RPMI8226 (cell line): Measurements from ENCODE around the gene DDIT4.

Experiments
- DNase-seq: peaks from one replicate; pipeline ENCODE4 v3.0.0-alpha.2; 2015

DDIT4 gene

DNA sequence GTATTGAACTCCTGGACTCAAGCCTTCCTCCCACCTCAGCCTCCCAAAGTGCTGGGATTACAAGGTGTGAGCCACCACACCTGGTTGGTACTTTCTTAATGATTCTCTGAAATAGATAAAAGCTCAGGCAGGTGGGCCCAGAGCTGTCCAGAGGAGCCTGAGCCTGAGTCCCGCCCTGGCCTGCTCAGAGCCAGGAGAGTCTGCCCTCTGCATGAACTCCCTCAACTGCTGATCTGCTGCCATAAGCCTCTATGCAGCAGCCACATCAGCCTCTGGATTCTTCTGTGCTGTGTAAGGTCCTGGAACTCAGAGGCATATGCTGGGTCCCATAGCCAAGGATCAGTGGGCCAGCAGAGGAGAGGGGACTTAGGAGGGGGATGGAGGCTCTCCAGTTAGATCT, 23.1 kb upstream of the DDIT4 start:
- DNase-seq, result peak; percentile 72

DNA sequence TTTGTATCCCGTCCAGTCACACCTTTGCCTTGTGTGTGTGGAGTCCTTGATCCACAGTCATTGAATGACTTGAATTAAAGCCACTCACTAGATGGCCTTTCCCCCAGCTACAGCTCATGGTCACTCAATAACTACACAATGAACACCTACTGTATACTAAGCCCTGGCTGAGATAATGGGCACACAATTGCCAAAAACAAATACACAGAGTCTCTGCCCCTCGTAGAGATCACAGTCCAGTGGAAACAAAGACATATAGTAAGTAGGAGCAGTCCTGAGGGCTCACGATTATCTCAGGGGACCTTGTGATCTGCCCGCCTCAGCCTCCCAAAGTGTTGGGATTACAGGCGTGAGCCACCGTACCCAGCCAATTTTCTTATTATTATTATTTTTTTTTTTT, 22.1 kb upstream of the DDIT4 start:
- DNase-seq, result no peak

DNA sequence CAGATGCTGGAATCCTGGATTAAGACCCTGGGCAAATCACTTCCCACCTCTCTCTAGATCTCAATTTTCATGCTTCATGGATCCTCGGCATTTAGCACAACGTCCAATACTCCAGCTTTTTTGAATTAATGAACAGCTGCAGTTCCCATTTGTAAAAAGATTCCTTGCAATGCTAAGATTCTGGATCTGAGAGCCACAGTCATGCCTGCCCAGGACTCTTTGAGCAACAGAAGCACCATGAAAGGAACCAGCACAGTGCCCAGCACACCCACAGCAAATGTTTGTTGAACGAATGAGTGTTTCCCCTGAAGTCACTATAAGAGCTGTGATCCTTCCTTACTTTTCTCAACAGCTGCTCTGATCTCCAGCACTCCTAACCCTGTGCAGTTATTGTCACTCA, 20.8 kb upstream of the DDIT4 start:
- DNase-seq, result no peak

DNA sequence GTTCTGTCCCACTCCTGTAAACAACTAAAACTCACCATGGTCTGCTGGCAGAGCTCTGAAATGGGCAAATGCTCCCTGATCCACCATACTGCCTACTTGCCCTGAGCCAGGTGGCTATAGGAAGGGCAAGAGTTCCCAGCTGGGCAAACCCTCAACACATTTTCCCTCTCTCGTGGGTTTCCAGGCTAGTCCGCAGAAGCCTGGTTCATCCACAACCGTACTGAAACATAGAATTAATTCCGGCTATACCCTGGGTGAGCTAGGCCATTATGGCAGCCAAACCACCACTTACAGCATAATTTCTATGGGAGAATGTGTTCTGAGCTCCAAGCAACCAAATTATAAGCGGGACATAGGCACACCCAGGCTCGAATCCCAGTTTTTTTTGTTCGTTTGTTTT, 20.1 kb upstream of the DDIT4 start:
- DNase-seq, result no peak

DNA sequence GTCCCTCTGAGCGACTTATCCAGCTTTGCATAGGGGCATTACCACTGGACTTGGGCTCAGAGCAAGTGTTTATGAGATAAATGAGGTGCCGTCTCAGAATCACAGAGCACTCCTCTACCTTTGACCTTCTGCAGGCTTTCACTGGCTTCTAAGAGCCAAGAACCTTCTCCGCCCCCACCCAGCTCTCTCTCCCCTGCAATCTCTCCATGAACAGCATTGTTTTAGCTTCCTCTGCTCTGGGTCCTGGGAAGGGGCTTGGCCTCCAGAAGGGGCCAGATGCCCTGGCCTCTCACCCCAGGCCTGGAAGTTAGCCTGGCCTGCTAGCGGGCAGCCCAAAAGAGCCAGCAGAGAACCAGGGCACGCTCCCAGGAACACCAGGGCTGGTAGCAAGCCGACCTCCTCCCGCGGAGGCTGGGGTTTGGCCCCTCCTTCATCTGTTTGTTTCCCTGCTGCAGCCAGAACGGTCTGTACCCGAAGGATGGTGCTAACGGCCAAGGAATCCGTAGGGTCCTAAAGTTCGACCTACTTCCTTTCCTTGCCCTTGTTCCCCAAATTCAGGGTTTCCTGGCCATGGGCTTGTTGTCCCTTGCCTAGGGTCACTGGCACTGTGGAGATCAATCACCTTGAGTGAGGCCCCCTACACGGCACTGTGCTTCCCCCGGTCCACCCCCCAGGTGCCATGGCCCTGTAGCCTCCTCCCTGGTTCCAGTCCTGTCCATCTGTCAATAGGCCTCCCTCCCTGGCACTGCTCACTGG, 18.7 kb upstream of the DDIT4 start:
- no peak for DNase-seq

DNA sequence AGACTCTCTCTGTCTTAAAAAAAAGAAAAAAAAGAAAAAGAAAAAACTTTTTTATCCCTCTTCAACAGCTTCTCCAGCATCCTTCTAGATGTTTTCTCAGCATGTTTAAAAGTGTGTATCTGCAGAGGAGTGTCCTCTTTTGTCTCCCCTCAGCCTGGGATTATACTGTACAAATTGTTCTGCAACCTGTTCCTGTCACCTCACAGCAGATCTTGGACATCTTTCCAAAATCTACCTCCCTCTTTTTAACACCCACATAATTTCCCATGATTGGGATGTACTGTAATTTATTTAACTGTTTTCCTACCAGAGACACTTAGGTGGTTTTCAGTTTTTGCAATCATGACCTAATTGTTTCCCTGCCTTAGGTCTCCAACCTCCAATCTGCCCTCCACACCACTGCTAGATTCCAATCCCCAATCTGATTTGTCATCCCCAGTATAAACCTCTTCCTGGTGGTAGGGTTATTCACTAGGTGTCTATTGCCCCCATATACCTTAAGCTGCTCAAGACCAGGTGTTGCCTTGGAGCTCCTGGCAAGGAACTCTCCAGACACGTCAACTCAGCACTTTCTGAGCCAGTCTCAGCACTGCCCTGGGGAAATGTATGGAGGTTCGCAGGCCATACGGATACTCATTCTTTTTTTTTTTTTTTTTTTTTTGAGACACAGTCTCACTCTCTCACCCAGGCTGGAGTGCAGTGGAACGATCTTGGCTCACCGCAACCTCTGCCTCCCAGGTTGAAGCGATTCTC, 17.6 kb upstream of the DDIT4 start:
- peak; percentile 85 for DNase-seq

DNA sequence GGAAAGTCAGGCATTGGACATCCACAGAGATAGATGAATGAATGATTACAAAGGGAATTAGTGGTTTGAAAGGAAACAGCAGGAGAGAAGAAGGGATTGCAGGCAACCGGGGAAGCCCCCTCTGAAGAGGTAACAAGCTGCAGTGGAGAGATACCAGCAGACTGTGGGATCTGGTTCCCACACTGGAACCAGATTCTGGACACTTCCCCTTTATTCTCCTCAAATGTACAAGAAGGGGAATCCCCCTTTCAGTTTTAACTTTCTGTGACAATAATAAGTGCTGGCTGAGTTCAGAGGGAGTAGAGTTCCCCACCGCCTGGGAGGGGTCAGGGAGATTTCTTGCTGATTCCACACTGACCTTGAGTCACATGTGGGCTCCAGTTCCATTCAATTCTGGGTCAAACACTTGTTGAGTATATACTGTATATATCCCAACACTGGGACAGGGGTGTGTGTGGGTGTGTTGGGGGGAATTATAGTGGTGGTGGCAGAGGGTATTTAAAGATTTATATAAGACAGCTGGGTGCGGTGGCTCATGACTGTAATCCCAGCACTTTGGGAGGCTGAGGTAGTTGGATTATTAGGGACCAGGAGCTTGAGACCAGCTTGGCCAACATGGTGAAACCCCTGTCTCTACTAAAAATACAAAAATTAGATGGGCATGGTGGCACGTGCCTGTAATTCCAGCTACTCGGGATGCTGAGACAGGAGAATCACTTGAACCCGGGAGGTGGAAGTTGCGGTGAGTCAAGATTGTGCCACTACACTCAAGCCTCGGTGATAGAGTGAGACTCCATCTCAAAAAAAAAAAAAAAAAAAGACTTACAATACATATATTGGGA, 16.5 kb upstream of the DDIT4 start:
- peak; percentile 51 for DNase-seq

DNA sequence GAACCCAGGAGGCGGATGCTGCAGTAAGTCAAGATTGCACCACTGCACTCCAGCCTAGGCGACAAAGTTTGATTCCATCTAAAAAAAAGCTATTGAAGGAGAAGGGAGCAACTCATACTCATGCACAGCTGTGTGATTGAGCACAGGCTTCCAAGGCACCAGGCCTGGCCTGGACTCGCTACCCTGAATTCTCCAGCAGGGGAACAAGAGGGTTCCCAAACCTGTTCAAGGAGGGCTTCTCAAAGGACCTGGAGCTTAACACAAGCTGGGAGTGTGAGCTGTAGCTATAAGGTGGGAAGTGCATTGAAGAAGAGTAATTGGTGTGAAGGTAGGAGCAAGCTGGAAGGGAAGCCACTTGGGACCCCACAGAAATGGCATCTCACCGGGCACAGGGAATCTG, 15.1 kb upstream of the DDIT4 start:
- DNase-seq, result no peak

DNA sequence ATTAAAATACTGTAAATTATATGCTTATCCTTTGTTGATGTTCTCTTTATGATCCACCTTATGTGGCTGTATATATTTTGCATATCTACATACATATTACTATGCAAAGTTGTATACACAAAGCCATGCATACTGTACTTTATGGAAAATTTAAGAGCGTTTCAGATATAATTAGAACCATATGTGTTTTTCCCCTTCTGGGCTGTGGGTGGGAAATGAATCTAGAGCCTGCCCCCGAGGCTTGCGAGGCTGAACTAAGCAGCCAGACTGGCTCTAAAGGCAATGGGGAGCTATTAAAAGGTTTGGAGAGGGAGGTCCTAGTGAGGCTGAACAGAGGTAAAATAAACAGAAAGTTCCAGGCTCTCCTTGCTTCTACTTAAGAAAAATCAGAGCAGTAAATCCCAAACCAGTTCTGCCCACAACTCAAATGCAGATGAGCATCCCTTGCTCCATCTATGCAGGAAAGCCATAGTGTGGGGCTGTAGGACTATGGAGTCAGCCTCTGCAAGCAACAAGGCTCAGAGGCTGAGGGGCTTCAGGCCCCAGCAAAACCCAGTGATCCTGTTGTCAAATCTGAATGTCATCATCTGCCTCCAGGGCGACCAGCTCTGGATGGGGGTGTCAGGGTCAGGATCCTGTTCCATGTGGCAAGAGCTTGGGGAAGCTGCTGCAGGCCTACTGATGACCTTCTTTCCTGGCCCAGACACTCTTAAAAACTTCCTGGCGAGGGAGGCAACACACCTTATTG, 14.1 kb upstream of the DDIT4 start:
- peak; percentile 33 for DNase-seq

DNA sequence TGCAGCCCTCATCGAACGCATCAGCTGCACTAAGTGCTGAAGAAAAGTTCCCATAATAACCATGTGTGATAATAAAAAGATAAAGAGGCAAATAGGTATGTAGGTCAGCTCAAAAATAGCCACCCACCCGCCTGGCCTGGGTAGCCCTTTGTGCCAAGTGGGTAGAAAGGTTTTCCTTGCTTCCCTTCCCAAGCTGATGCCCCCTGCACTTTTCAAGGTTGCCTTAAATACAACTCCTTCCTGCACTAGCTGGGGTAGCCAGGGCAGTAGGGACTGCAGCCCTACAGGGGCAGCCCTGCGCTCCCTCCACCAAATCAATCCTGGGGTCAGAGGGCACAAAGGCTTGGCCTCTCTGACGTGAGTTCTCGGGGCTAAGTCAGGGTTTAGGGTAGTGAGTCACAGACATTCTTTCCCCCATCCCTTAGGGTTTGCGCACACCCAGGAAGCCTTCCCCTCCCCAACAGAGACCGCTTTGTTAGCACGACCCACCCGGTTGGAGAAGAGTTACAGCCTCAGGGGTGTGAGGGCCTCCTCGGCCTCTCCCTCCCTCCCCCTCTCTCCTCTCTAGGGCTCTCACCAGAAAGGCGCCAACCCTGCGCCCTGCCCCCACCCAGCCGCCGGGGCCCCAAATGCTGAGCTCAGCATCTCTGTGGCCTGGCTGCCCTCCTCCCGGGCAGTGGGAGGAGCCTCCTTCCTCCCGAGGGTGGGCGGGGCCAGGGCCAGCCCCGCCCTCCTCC, 13.3 kb upstream of the DDIT4 start:
- peak; percentile 93 for DNase-seq

DNA sequence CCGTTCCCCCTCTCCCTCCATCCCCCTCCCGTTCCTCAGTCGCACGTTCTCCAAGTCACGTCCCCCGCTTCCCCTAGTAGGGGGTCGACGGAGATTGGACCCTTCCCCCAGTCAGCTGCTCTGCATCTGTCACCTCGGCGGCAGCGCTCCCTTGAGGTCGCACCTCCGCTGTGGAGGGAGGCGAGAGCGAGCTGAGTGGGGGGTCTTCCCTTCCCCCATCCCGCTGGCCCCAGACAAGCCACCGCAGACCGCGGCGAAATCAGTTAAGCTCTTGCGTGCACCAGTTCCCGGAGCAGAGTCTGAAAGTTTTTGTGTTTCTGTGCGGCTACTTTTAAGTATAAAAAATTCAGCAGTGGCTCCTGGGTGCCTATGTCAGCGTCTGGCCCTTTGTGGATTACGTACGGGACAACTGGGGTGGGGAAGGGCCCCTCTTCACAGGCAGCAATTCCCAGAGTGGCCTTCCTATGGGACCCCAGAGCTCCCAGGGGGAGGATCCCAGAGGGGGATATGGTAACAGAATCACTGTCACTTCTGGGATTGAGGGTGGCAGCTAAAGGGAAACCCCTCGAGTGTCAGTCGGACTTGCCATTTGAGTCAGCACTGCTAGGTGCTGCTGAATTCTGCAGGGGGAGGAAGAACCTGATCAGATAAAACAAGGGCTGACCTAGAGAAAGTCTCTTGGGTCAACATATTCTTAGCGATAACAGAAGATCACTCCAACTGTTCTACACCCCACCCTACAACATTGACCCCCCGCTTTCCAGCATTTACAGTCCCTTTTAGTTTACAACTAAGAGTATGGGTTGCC, 12.5 kb upstream of the DDIT4 start:
- DNase-seq, result peak; percentile 49

DNA sequence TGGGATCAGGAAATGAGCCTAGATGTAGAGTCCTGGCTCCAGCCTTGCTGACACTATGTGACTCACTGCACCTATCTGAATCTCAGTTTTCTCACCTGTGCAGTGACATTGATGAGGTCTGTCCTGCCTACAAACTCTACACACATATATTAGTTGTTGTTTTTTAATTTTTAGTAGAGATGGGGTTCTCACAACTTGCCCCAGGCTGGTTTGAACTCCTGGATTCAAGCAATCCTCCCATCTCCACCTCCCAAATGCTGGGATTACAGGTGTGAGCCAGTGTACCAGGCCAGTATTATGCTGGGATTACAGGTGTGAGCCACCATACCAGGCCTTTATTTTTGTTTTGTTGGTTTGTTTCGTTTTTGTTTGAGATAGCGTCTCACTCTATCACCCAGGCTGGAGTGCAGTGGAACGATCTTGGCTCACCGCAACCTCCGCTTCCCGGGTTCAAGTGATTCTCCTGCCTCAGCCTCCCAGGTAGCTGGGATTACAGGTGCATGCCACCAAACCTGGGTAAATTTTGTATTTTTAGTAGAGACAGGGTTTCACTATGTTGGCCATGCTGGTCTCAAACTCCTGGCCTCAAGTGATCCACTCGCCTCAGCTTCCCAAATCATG, 11.8 kb upstream of the DDIT4 start:
- peak; percentile 43 for DNase-seq

DNA sequence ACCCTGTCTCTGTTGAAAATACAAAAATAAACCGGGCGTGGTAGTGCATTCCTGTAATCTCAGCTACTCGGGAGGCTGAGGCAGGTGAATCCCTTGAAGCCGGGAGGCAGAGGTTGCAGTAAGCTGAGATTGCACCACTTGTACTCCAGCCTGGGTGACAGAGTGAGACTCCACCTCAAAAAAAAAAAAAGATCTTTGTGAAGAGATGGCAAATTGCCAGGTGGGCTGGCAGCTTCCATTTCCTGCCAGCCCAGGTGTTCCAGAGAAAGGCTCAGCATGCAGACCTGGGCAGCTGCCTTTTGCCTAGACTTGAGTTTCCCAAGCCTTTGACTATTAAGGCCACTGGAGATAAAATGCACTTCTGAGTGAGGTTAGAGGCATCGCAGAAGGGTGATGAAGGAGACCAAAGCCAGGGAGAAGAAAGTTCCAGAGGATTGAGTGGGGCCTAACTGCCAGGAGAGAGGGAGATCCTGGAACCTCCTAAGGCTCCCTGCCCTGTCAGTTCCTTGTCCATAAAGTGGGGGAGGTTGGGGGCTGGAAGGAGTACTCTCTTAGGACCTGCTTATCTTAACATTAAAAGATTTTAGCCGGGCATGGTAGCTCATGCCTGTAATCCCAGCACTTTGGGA, 10.0 kb upstream of the DDIT4 start:
- peak; percentile 92 for DNase-seq

DNA sequence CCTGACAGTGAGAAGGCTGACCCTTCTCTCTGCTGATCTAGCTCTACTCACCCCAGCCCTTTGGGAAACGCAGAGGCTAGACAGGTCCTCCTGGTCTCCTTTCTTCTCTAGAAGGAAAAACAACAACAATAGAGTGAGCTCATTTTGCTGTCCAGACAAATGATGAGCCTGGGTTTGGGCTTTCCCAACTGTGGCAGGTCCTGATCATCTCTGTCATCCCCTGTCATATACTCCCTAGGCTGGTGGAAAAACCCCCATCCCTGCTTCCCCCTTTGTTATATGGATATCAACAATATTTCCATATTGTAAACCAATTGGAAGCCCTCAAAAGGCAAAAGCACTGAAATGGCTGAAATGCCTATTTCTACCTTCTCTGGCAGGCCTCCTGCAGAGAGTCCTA, 9.2 kb upstream of the DDIT4 start:
- no peak for DNase-seq

DNA sequence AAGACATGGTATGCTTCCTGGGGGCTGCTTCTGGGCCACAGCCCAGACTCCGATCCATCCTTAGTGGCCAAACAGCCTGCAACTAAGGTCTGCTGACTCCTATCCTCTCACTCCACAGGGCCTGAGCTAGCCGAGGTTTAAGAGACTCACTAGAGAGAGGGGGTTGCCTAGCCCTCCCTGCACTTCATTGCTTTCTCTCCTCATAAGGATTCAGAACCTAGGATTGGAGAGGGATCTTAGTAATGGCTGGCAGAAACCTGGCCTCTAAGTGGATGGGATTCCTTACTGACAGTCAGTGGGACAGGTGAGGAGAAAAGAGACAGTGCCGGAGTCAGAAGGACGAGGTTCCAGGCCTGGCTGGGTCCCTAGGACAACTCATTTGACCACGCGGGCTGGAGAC, 8.2 kb upstream of the DDIT4 start:
- no peak for DNase-seq

DNA sequence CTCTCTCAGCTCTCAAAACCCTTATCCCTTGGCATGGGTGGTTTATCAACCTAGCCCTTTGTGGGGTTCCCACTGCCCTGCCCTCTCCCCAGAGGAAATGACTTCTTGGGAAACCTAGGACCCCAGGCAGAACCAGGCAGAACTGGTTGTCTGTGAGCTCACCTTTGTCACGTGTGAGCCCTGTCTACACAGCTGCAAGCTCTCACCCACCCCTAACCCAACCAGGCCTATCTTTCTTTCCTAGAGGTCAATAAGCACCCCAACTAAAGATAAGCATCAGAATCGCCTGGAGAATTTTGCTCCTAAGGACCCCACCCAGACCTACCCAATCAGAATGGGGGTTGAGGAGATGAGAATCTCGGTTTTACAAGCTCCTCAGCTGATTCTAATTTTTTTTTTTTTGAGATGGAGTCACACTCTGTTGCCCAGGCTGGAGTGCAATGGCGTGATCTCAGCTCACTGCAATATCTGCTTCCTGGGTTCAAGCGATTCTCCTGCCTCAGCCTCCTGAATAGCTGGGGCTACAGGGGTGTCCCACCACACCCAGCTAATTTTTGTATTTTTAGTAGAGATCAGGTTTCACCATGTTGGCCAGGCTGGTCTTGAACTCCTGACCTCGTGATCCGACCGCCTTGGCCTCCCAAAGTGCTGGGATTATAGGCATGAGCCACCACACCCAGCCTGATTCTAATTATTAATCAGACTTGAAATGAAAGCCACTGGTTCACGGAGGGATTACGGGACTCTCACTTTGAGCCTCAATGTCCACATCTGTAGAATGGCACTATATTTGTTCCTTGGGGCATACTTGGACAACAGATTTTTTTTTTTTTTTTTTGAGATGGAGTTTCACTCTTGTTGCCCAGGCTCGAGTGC, 7.5 kb upstream of the DDIT4 start:
- no peak for DNase-seq

DNA sequence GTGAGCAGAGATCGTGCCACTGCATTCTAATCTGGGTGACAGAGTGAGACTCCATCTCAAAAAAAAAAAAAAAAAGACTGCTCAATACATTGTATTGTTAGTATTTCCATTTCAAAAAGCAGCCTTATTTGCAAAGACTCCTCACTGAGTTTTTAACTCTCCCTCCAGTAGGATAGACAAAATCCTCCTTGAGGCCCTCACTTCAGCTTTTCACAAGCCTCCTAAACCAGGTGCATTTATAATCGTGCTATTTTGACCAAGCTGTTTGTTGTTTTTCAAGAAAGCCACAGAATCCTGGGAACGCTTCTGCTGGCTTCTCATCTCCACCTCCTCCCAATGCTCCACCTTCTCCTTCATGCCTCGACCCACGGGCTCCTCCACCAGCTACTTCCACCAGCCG, 6.3 kb upstream of the DDIT4 start:
- DNase-seq, result no peak

DNA sequence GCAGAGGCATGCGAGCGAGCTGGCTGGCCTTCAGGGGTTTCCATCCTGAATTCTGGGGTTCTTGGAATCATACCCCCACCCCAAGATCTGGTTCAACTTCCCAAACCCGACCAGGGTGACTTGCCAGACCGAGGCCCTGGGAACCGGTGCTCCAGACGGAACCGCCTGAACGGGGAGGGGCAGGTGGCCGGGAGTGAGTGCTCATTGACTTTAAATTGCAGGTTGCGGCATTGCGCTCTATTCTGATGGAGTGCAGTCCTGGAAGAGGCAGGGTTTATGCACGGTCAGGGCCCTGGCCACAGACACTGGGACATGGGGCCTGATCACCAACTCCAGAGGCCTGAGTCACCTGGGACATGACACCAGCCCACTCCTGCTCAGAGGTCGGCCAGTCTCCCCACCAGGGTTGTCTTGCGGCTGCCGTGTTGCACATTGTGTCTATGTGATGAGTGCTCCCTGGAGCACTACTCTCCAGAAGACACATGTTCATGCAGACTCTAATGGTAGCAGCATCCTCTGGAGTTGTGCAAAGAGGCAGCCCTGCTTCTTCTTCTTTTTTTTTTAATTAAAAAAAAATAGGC, 5.8 kb upstream of the DDIT4 start:
- no peak for DNase-seq
